Neural cell (in vitro differentiated cells): ENCODE results near the gene HNRNPK. TPM values are rescaled to one million over a fixed set of nuclear protein-coding genes. Genes with fewer than 3 reads are reported as not detected.

Source experiments
- H2AFZ ChIP-seq: fragments of 200-600, 300-800 bp; sonication (generic), shearing (Covaris generic); 2 replicates; pipeline ENCODE4 v1.6.0; 2014; ENCODE audit warnings: low read depth, mild to moderate bottlenecking, antibody characterized with exemption, low read length, moderate library complexity
- H3F3A ChIP-seq: fragments of 200-600 bp; shearing (Covaris generic); 2 replicates; pipeline ENCODE4 v1.6.1; 2016; ENCODE audit warnings: mild to moderate bottlenecking, moderate library complexity, mixed read lengths, antibody characterized with exemption, low read length; ENCODE audit not compliant: insufficient read depth, poor library complexity, severe bottlenecking
- H3K27ac ChIP-seq: fragments of 200-600, 300-800 bp; sonication (generic), shearing (Covaris generic); 2 replicates; pipeline ENCODE4 v1.5.1; 2014; ENCODE audit warnings: mild to moderate bottlenecking, low read length, moderate library complexity
- H3K27me3 ChIP-seq: fragments of 300-800, 200-600 bp; sonication (generic), shearing (Covaris generic); 2 replicates; pipeline ENCODE4 v1.6.0; 2014; ENCODE audit warnings: mild to moderate bottlenecking, low read depth, low read length, moderate library complexity; ENCODE audit not compliant: insufficient read depth
- H3K36me3 ChIP-seq: fragments of 300-800, 200-600 bp; sonication (generic), shearing (Covaris generic); 2 replicates; pipeline ENCODE4 v1.5.1; 2014; ENCODE audit warnings: mild to moderate bottlenecking, antibody characterized with exemption, low read length, moderate library complexity; ENCODE audit not compliant: insufficient read depth
- H3K4me2 ChIP-seq: fragments of 300-800, 200-600 bp; sonication (generic), shearing (Covaris generic); 2 replicates; pipeline ENCODE4 v1.6.0; 2014; ENCODE audit warnings: mild to moderate bottlenecking, low read length
- H3K4me3 ChIP-seq: fragments of 300-800, 200-600 bp; sonication (generic), shearing (Covaris generic); 2 replicates; pipeline ENCODE4 v1.5.1; 2014; ENCODE audit warnings: mild to moderate bottlenecking, low read length, moderate library complexity
- H3K79me2 ChIP-seq: fragments of 200-600 bp; shearing (Covaris generic); replicated peaks from 2 replicates; pipeline ENCODE4 v1.6.0; 2014; ENCODE audit warnings: mild to moderate bottlenecking, low read length, moderate library complexity; ENCODE audit not compliant: insufficient read depth
- H3K9ac ChIP-seq: fragments of 300-800, 200-600 bp; sonication (generic), shearing (Covaris generic); 2 replicates; pipeline ENCODE4 v1.6.1; 2016; ENCODE audit warnings: mild to moderate bottlenecking, low read length, mixed read lengths
- H3K9me2 ChIP-seq: fragments of 200-600 bp; shearing (Covaris generic); 2 replicates; pipeline ENCODE4 v1.6.1; 2016; ENCODE audit warnings: mild to moderate bottlenecking, low read length, mixed read lengths; ENCODE audit not compliant: insufficient read depth
- H3K9me3 ChIP-seq: fragments of 200-600, 300-800 bp; sonication (generic), shearing (Covaris generic); 2 replicates; pipeline ENCODE4 v1.6.1; 2016; ENCODE audit warnings: mild to moderate bottlenecking, mixed run types, low read length, moderate library complexity, mixed read lengths
- H4K20me1 ChIP-seq: fragments of 200-600 bp; shearing (Covaris generic); 2 replicates; pipeline ENCODE4 v1.6.1; 2016; ENCODE audit warnings: mild to moderate bottlenecking, mixed run types; ENCODE audit not compliant: insufficient read depth
- CTCF ChIP-seq: fragments of 450-650 bp; IDR thresholded peaks from 2 replicates; pipeline ENCODE4 v1.5.1; 2014; ENCODE audit warnings: antibody characterized with exemption, mild to moderate bottlenecking, moderate library complexity; ENCODE audit not compliant: poor library complexity, severe bottlenecking
- EP300 ChIP-seq: fragments of 450-650 bp; conservative IDR thresholded peaks from 2 replicates; pipeline ENCODE4 v1.6.1; 2014; ENCODE audit warnings: antibody characterized with exemption, mild to moderate bottlenecking, moderate library complexity; ENCODE audit not compliant: poor library complexity, severe bottlenecking
- EZH2 ChIP-seq: fragments of 200-600, 300-800 bp; shearing (Covaris generic), sonication (generic); IDR thresholded peaks from 2 replicates; pipeline ENCODE4 v1.6.1; 2014; ENCODE audit warnings: antibody characterized with exemption, low read length, borderline replicate concordance, mild to moderate bottlenecking; ENCODE audit not compliant: insufficient read depth, poor library complexity, severe bottlenecking
- MXI1 ChIP-seq: fragments of 450-650 bp; conservative IDR thresholded peaks from 2 replicates; pipeline ENCODE4 v1.6.1; 2014; ENCODE audit warnings: antibody characterized with exemption, mild to moderate bottlenecking; ENCODE audit not compliant: poor library complexity, severe bottlenecking
- POLR2AphosphoS5 ChIP-seq: IDR thresholded peaks from 2 replicates; pipeline ENCODE4 v1.6.1; 2012
- RAD21 ChIP-seq: fragments of 450-650 bp; conservative IDR thresholded peaks from 2 replicates; pipeline ENCODE4 v1.6.1; 2014; ENCODE audit warnings: antibody characterized with exemption, mild to moderate bottlenecking, moderate library complexity
- REST ChIP-seq: IDR thresholded peaks from 2 replicates; pipeline ENCODE4 v1.6.1; 2012; ENCODE audit warnings: borderline replicate concordance
- SMC3 ChIP-seq: fragments of 450-650 bp; conservative IDR thresholded peaks from 2 replicates; pipeline ENCODE4 v1.6.1; 2014; ENCODE audit warnings: antibody characterized with exemption, mild to moderate bottlenecking, moderate library complexity; ENCODE audit not compliant: poor library complexity
- TAF1 ChIP-seq: IDR thresholded peaks from 2 replicates; pipeline ENCODE4 v1.6.1; 2012; ENCODE audit warnings: low read depth
- polyA minus RNA-seq: library from RNA; depleted of rRNA, polyadenylated mRNA; stranded (reverse); fragments of >200 nt; gene quantifications from 2 replicates; pipeline ENCODE4 v1.2.3, GENCODE V29; 2014
- polyA plus RNA-seq: library from polyadenylated mRNA; depleted of rRNA; stranded (reverse); fragments of >200 nt; gene quantifications from 2 replicates; pipeline ENCODE4 v1.2.3, GENCODE V29; 2014

Gene HNRNPK
- polyA plus RNA-seq = 1,053 and 1,061 TPM in 2 replicates
- polyA minus RNA-seq = 1,004 and 1,065 TPM in 2 replicates

- Histone ChIP-seq H3K9me3 (no peaks in the 10 kb centered on the region), H3K27me3 (no peaks in the 10 kb centered on the region), H3K79me2 (peaks cover 81% of the 10 kb centered on the region), H3K9ac (peak within 1 kb of the TSS; percentile 100), H3K9me2 (no peaks in the 10 kb centered on the region), H3K27ac (peak within 1 kb of the TSS; percentile 100), H3F3A (peaks cover 4% of the 10 kb centered on the region), H3K4me2 (peak within 1 kb of the TSS; percentile 79), H3K36me3 (peaks cover 13% of the 10 kb centered on the region), H2AFZ (peak within 1 kb of the TSS; percentile 54), H4K20me1 (peaks cover 44% of the 10 kb centered on the region), H3K4me3 (peak within 1 kb of the TSS; percentile 85)
- TF ChIP-seq REST (peak; percentile 80), MXI1 (peak; percentile 35), POLR2AphosphoS5 (peak; percentile 86), EP300 (no peak), RAD21 (no peak), EZH2 (no peak), CTCF (no peak), SMC3 (no peak)
These were observed at the start of gene HNRNPK for GRCh38 chr9:83979812-83980394. TSS of gene HNRNPK (minus strand) at chr9:83980215. CDS start at chr9:83978252, 1,963 bp downstream.

- no peak overlapping the region for H3K27ac ChIP-seq
- no peak overlapping the region for H3K9ac ChIP-seq
- no peak for TF ChIP-seq POLR2AphosphoS5
- no peak for TF ChIP-seq EP300
- no peak for TF ChIP-seq TAF1
- TF ChIP-seq SMC3 = no peak
- TF ChIP-seq CTCF = no peak
- no peak for TF ChIP-seq MXI1
- TF ChIP-seq EZH2 = no peak
- TF ChIP-seq RAD21 = no peak
- no peak for TF ChIP-seq REST
- H3K9me2 ChIP-seq = no peaks in the 10 kb centered on the region
- no peaks in the 10 kb centered on the region for H3K79me2 ChIP-seq
- H2AFZ ChIP-seq = no peak overlapping the region
- no peak overlapping the region for H3K4me3 ChIP-seq
- no peak overlapping the region for H3K4me2 ChIP-seq
- no peaks in the 10 kb centered on the region for H4K20me1 ChIP-seq
- H3K27me3 ChIP-seq = no peaks in the 10 kb centered on the region
- H3K36me3 ChIP-seq = no peaks in the 10 kb centered on the region
- H3F3A ChIP-seq = no peaks in the 10 kb centered on the region
- H3K9me3 ChIP-seq = no peaks in the 10 kb centered on the region
These were observed 47.2 kb upstream of the HNRNPK start for GRCh38 chr9:84027201-84027600.
